ENCODE results near the gene AP5S1. TPM values are rescaled to one million over a fixed set of nuclear protein-coding genes. Genes with fewer than 3 reads are reported as not detected.
A peak's percentile ranks its signal among the peaks of the same experiment; 100 is the strongest.

The AP5S1 gene
- total and polyA plus RNA-seq, 2 of the 13 experiments (the other 11 are each of a cell fraction or from before 2014, with no cell fraction given), result 7.9 to 23.2 TPM

DNA sequence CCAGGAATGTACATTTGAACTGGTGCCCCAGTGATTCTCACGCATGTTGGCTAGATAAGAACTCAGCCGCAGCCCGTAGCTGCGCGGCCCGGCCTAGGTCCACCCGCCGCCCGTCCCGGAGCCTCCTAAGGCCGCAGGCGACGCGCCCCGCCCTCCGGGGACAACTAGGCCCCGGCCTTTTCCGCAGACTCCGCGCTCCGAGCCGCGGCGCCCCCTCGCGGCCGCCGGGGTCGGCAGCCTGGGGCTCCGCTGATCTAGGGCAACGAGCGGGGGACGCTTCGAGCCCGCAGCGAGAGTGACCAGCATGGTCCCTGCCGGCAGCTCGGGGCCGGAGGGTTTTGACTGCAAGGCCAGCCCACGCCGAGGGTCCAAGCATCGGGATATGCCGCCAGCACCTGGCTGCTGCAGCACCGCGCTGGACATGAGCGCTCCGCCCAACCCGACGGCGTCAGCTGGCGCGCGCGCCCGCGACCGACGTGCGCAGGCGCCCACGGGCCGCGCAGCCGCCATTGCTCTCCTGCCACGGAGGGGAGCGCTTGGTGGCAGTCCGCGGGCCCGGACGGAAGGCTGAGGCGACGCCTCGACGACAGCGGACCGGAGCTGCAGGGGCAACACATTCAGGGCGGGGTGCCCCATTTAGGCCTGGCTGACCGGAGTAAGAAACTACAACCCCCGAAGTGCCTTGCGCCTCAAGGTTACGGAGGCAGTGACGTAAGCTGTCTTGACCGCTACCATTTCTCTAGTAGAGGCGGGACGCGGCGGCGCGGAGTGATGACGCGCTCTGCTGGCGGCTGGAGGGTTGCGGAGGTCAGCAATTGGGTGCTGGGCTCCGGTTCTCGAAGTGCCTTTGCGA lies at the start of gene AP5S1 (continued):
- TF ChIP-seq, protein P1, sequence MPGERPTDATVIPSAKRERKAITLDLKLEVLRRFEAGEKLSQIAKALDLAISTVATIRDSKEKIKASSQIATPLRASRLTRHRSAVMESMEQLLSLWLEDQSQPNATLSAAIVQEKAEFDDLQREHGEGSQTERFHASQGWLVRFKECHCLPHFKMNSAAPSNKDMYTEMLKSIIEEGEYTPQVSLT (CRISPR knock-in tag; IDR thresholded peaks at IDR 0.05; ENCODE audit: borderline replicate concordance, low read depth), result no peak; the same call in 1 of the 2 replicates
- peak; percentile 95 for TF ChIP-seq ZNF589 (CRISPR knock-in tag; conservative IDR thresholded peaks at IDR 0.05)
- TF ChIP-seq ZNF747 (CRISPR knock-in tag; IDR thresholded peaks at IDR 0.05; ENCODE audit: borderline replicate concordance), result peak; percentile 76
- TF ChIP-seq ZMYM4 (CRISPR knock-in tag; IDR thresholded peaks at IDR 0.05), result peak; percentile 93
- no peak for TF ChIP-seq ZNF296 (CRISPR knock-in tag; conservative IDR thresholded peaks at IDR 0.05)
- no peak for TF ChIP-seq ZNF652 (CRISPR knock-in tag; IDR thresholded peaks at IDR 0.05; ENCODE audit: borderline replicate concordance, low read depth)
- TF ChIP-seq ARHGAP35 (CRISPR knock-in tag; IDR thresholded peaks at IDR 0.05; ENCODE audit: borderline replicate concordance), result peak; percentile 83
- peak; percentile 82; the same call in 1 of the 2 replicates for TF ChIP-seq ZNF138 (CRISPR knock-in tag; IDR thresholded peaks at IDR 0.05; ENCODE audit: low read depth)
- TF ChIP-seq ZNF160 (CRISPR knock-in tag; IDR thresholded peaks at IDR 0.05), result peak; percentile 76
- TF ChIP-seq ASH2L (IDR thresholded peaks at IDR 0.05; ENCODE audit: insufficient read length, low read depth, low read length), result peak; percentile 100
- TF ChIP-seq, protein P2, sequence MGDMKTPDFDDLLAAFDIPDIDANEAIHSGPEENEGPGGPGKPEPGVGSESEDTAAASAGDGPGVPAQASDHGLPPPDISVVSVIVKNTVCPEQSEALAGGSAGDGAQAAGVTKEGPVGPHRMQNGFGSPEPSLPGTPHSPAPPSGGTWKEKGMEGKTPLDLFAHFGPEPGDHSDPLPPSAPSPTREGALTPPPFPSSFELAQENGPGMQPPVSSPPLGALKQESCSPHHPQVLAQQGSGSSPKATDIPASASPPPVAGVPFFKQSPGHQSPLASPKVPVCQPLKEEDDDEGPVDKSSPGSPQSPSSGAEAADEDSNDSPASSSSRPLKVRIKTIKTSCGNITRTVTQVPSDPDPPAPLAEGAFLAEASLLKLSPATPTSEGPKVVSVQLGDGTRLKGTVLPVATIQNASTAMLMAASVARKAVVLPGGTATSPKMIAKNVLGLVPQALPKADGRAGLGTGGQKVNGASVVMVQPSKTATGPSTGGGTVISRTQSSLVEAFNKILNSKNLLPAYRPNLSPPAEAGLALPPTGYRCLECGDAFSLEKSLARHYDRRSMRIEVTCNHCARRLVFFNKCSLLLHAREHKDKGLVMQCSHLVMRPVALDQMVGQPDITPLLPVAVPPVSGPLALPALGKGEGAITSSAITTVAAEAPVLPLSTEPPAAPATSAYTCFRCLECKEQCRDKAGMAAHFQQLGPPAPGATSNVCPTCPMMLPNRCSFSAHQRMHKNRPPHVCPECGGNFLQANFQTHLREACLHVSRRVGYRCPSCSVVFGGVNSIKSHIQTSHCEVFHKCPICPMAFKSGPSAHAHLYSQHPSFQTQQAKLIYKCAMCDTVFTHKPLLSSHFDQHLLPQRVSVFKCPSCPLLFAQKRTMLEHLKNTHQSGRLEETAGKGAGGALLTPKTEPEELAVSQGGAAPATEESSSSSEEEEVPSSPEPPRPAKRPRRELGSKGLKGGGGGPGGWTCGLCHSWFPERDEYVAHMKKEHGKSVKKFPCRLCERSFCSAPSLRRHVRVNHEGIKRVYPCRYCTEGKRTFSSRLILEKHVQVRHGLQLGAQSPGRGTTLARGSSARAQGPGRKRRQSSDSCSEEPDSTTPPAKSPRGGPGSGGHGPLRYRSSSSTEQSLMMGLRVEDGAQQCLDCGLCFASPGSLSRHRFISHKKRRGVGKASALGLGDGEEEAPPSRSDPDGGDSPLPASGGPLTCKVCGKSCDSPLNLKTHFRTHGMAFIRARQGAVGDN (CRISPR knock-in tag; IDR thresholded peaks at IDR 0.05), result peak; percentile 98
- peak; percentile 94 for TF ChIP-seq TAF15 (IDR thresholded peaks at IDR 0.05; ENCODE audit: low read depth, low read length, poor library complexity, severe bottlenecking)
- peak; percentile 81; the same call in 1 of the 2 replicates for TF ChIP-seq ZNF30 (CRISPR knock-in tag; IDR thresholded peaks at IDR 0.05)
- TF ChIP-seq, protein P3, sequence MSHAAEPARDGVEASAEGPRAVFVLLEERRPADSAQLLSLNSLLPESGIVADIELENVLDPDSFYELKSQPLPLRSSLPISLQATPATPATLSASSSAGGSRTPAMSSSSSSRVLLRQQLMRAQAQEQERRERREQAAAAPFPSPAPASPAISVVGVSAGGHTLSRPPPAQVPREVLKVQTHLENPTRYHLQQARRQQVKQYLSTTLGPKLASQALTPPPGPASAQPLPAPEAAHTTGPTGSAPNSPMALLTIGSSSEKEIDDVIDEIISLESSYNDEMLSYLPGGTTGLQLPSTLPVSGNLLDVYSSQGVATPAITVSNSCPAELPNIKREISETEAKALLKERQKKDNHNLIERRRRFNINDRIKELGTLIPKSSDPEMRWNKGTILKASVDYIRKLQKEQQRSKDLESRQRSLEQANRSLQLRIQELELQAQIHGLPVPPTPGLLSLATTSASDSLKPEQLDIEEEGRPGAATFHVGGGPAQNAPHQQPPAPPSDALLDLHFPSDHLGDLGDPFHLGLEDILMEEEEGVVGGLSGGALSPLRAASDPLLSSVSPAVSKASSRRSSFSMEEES (CRISPR knock-in tag; IDR thresholded peaks at IDR 0.05), result peak; percentile 62
- peak; percentile 81 for TF ChIP-seq KDM3A (CRISPR knock-in tag; IDR thresholded peaks at IDR 0.05; ENCODE audit: low read depth)
- TF ChIP-seq, protein P4, sequence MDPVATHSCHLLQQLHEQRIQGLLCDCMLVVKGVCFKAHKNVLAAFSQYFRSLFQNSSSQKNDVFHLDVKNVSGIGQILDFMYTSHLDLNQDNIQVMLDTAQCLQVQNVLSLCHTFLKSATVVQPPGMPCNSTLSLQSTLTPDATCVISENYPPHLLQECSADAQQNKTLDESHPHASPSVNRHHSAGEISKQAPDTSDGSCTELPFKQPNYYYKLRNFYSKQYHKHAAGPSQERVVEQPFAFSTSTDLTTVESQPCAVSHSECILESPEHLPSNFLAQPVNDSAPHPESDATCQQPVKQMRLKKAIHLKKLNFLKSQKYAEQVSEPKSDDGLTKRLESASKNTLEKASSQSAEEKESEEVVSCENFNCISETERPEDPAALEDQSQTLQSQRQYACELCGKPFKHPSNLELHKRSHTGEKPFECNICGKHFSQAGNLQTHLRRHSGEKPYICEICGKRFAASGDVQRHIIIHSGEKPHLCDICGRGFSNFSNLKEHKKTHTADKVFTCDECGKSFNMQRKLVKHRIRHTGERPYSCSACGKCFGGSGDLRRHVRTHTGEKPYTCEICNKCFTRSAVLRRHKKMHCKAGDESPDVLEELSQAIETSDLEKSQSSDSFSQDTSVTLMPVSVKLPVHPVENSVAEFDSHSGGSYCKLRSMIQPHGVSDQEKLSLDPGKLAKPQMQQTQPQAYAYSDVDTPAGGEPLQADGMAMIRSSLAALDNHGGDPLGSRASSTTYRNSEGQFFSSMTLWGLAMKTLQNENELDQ (CRISPR knock-in tag; IDR thresholded peaks at IDR 0.05; ENCODE audit: borderline replicate concordance), result no peak; the same call in 1 of the 2 replicates
- peak; percentile 99 for TF ChIP-seq ERF (CRISPR knock-in tag; IDR thresholded peaks at IDR 0.05)

Data from HepG2 (cell line).